Stimulated activated CD4-positive, alpha-beta T cell treated with anti-CD3 and anti-CD28 coated beads, TNF-alpha, amount 100 ng/mL, for 1 hour (primary cell): Measurements from ENCODE around the gene PGA5.
"Not testable (repeated sequence)": the region's sequence is repeated elsewhere in the genome, so short reads cannot be mapped to it uniquely, and the experiment has no call there.

Experiments
- DNase-seq, 3 donors: peaks; one replicate each; pipeline ENCODE4 v3.0.0-alpha.2; 2020; ENCODE audit warnings: low read depth in 3 of 3, low spot score in 1 of 3

The PGA5 gene

DNA sequence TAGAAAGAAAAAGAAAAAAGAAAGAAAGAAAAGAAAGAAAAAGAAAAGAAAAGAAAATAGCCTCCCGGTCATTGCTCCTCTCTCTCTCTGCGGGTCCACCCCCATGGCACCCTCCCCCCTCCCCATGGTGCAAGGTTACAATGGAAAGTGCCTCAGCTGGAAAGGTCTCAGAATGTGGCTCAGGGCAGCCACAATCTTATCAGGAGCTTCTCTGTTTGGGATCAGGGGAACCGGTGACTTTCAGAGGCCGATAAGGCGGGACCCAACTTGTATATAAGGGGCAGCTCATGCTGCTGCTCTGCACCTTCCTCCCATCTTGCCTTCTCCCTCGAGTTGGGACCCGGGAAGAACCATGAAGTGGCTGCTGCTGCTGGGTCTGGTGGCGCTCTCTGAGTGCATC, at the start of gene PGA5:
TSS of gene PGA5 (plus strand) at position 301 of the 400 bp plus-strand sequence. CDS start at position 353, 52 bp downstream.
- not testable (repeated sequence) for DNase-seq

DNA sequence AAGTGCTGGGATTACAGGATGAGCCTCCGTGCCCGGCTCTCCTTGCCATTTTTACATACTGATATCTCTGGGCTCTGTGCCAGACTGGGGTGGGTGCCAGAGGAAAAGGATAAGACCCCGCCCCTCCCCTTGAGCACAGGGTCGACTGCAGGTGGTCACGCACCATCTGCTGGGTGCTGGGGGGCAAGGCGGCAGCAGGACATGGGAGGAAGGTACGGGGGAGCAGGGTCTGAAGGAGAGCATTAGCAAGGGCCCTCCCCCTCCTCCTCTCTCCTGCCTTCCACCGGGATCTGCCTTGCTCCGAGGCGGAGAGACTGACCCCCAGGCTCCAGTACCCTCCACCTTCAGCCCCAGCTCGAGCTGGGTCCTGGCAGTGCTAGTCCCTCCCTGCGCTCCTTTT, 47.4 kb upstream of the PGA5 start:
- DNase-seq = no peak

GRCh38 chr11:61194169-61194671, 46.8 kb upstream of the PGA5 start:
- no peak for DNase-seq

GRCh38 chr11:61194981-61195695, 45.8 kb upstream of the PGA5 start:
- no peak for DNase-seq

DNA sequence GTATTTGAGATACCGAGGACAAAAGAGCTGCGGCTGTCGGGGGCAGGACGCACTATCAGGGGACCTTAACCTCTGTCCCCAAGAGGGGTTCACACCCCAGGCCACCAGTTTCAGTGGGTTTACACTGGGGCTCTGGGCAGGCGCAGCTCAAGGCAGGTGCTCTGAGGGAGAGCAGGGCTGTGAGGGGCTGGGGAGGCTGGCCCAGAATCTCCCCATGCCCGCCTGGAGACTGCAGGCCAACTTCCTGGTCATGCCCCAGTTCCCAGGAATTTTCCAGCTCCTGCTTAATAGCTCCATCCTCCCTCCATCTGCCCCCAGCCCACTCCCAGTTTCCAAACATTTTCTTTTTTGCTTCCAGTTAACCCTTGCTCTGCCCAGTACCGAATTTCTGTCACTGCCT, 45.3 kb upstream of the PGA5 start:
- DNase-seq = no peak

DNA sequence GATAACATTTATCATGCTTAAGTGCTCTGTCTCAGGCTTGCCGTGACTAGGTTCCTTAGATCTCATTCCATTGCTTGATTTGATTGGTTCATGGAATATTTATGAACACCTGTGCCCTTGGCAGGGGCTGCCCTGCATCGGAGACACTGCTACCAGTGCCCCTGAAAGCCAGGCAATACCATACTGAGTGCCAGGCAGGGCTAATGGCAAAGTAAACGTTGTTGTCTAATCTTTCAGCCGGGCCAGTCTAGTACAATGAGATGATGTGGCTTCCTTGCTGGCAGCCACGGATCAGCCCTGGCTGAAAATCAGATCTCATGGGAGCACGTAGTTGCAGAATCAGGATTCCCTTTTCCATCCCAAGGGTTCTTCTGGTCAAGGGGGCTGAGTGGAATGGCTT, 42.6 kb upstream of the PGA5 start:
- no peak for DNase-seq

- DNase-seq = no peak
These were observed 41.9 kb upstream of the PGA5 start for GRCh38 chr11:61198948-61199523.

DNA sequence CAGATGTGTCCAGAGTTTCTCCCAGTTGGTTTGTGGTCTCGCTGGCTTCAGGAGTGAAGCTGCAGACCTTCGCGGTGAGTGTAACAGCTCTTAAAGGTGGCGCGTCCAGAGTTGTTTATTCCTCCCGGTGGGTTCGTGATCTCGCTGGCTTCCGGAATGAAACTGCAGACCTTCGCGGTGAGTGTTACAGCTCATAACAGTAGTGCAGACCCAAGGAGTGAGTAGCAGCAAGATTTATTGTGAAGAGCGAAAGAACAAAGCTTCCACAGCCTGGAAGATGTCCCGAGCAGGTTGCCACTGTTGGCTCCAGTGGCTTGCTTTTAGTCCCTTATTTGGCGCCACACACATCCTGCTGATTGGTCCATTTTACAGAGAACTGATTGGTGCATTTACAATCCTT, 39.5 kb upstream of the PGA5 start:
- DNase-seq = no peak

GRCh38 chr11:61202950-61203746, 37.8 kb upstream of the PGA5 start, which contains the start of gene PGA3:
Gene PGA3, plus strand, starts transcription at chr11:61203515. Its CDS starts 50 bp downstream, at chr11:61203565.
- DNase-seq = not testable (repeated sequence)

DNA sequence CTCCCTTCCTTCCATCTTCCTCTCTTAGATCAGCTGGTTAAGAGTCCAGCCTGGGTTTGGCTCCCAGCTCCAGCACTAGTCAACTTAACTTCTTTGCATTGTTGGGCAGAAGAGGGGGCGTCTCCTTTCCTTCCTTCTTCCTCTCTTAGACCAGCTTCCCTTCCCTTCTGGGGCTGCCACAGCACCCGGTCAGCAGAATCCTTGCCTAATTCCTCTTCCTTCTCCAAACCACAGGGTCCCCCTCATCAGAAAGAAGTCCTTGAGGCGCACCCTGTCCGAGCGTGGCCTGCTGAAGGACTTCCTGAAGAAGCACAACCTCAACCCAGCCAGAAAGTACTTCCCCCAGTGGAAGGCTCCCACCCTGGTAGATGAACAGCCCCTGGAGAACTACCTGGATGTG, 37.1 kb upstream of the PGA5 start:
- DNase-seq = not testable (repeated sequence)

- not testable (repeated sequence) for DNase-seq
These were observed 36.4 kb upstream of the PGA5 start for GRCh38 chr11:61204502-61205059.

- DNase-seq = not testable (repeated sequence)
These were observed 33.2 kb upstream of the PGA5 start for GRCh38 chr11:61207636-61208310.

DNA sequence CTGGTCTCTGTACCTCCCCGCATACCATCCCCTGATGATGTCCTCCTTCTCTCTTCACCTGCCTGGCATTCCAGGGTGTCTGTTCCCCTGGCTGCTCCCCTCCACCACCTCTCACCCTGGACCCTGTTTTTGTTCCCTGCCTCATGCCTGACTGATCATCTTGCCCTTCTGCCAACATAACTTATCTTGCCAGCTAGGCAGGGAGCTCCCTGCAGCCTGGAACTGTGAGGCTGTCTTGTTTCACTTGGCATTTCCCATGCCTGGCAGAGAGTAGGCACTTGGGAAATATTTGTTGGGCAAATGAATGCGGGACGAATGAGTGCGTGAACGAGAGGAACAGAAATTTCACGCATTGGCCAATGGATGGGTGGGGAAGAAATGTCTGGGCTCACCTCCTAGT, 30.3 kb upstream of the PGA5 start:
- DNase-seq = not testable (repeated sequence)

GRCh38 chr11:61211327-61211952, 29.5 kb upstream of the PGA5 start:
- DNase-seq = not testable (repeated sequence)

GRCh38 chr11:61212202-61212601, 28.8 kb upstream of the PGA5 start:
- not testable (repeated sequence) for DNase-seq

DNA sequence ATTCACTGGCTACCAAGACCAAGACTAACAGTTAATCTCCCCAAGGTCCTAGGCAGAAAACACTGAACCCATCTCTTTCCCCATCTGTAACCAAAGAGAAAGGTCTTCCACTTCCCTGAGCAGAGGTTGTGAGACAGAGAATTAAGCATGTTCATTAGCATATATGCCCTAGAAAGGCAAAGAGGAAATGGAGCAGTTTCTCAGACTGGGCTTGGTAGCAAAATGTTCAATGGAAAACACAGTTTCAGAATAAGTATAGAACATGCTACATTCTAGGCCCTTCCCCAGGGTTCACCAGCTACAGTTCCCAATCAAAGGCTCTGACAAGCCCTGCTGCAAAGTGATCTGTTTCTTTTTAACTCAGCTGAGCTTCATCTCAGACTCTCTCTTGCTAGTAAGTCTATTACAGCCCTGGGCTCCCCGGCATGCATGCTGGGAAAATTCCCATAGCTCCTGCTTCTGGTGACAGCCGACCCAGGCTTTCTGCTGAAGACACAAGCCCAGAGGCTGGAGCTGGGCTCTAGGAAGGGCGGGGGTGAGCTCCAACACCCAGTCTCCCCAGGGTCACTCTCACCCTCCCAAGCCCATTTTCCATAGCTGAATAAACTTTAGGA, 27.2 kb upstream of the PGA5 start:
- DNase-seq = not testable (repeated sequence)

DNA sequence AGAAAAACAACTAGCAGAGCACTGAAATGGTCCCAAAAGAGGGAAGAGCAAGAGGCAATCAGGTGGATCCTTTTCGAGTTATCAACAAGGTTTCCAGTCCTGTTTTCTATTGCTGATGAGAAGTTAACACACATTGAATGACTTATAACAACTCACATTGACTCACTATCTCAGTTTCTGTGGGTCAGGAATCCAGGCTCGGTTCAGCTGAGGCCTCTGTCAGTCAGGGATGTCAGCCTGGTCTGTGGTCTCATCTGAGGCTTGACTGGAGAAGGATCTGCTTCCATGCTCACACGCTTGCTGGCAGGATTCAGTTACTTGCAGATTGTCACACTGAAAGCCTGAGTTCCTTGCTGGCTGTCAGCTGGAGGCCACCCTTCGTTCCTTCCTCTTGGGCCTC, 22.7 kb upstream of the PGA5 start:
- DNase-seq = not testable (repeated sequence)

DNA sequence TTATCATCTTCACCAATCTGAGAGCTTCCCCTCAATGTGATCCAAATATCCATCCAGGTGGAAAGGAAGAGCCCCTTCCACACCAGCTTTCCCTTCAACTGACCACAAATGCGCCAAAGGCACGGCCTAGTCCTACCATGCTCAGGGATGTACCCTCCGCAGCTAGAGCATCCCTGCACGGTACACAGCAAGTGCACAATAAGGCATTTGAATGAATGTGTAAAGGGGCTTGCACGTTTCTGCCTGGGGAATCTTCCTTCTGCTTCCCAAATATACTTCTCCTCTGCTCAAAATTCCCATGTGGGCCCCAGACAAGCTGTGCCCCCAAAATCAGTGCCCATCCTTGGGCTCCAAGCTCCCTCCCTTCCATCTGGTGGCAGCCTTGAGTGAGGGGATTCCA, 22.0 kb upstream of the PGA5 start:
- DNase-seq = not testable (repeated sequence)

GRCh38 chr11:61222047-61222446, 18.9 kb upstream of the PGA5 start, which contains the start of gene PGA4:
Gene PGA4, plus strand, starts transcription at chr11:61222347. Its CDS starts 54 bp downstream, at chr11:61222401.
- not testable (repeated sequence) for DNase-seq

GRCh38 chr11:61222692-61223091, 18.3 kb upstream of the PGA5 start:
- DNase-seq = not testable (repeated sequence)
